Activated naive CD8-positive, alpha-beta T cell treated with anti-CD3 and anti-CD28 coated beads, Interleukin-2, amount 10 ng/mL, durations not matched to agents 7 days and 5 days (primary cell): Measurements from ENCODE around the gene TRIM38. TPM values are rescaled to one million over a fixed set of nuclear protein-coding genes. Genes with fewer than 3 reads are reported as not detected.

Source experiments
- ATAC-seq: fragments of 150-1000 bp; cut with Tn5 transposase; one replicate; pipeline ENCODE4 v1.10.0; 2021; ENCODE audit warnings: low read depth, moderate library complexity
- POLR2A ChIA-PET: fragments of 350-600 bp; sonication (Branson Sonifier 250); formaldehyde crosslinking; loops from one replicate; lab custom pipeline; 2021; ENCODE audit warnings: antibody characterized with exemption; lab: Charles Lee
- DNase-seq: peaks from one replicate; pipeline ENCODE4 v3.0.0; 2021
- H3K27ac Mint-ChIP-seq: one replicate; pipeline ENCODE4 v1.8.0; 2022; ENCODE audit warnings: mild to moderate bottlenecking, mixed read lengths
- H3K27me3 Mint-ChIP-seq: one replicate; pipeline ENCODE4 v1.8.0; 2022; ENCODE audit warnings: mild to moderate bottlenecking, moderate library complexity, mixed read lengths
- H3K36me3 Mint-ChIP-seq: one replicate; pipeline ENCODE4 v1.8.0; 2021; ENCODE audit warnings: mild to moderate bottlenecking, mixed read lengths
- H3K4me1 Mint-ChIP-seq: one replicate; pipeline ENCODE4 v1.8.0; 2021; ENCODE audit warnings: mixed read lengths
- H3K4me3 Mint-ChIP-seq: one replicate; pipeline ENCODE4 v1.8.0; 2022; ENCODE audit warnings: mild to moderate bottlenecking, moderate library complexity, mixed read lengths
- H3K9me3 Mint-ChIP-seq: one replicate; pipeline ENCODE4 v1.8.0; 2021; ENCODE audit warnings: mixed read lengths
- total RNA-seq, 2 experiments: library from RNA; stranded (reverse); gene quantifications; one replicate each; pipeline ENCODE4 v1.2.3, GENCODE V29; 2021

TRIM38 gene
- total RNA-seq, 2 experiments from 2014 or later = 29.1 TPM

DNA sequence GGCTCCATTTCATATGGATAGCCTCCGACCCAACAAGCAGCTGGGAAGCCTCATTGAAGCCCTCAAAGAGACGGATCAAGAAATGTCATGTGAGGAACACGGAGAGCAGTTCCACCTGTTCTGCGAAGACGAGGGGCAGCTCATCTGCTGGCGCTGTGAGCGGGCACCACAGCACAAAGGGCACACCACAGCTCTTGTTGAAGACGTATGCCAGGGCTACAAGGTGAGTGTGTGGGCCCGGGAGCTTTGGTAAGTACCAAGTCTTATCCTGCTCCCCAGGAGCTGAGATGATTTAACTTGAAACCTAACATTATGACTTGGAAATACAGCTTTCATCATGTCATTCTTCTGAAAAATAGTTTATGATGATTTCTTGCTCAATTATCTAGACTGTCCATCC, 4.1 kb downstream of the TRIM38 start:
- no peak for ATAC-seq

DNA sequence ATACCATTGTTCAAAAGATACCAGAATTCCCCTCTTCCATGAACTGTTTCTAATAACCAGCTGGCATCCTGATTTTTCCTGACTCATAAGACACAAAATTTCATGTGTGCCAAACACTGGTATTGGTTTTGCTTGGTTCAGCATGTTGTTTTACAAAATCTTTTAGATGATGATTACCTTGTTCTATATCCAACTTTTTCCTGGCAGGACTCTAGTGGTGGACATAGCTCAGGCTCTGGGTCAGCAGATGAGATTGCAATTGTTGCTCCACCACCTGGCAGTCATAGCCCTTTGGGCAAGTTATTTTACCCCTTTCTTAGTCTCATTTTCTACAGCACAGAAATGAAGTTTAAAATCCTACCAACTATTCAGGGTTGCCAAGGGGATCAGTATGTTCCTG, 6.2 kb downstream of the TRIM38 start:
- ATAC-seq (no peak), DNase-seq (no peak)
- peaks cover 43% of the 10 kb centered on the region for H3K4me1 Mint-ChIP-seq
- H3K27ac Mint-ChIP-seq = peak overlapping the region; percentile 56
- H3K9me3 Mint-ChIP-seq = no peaks in the 10 kb centered on the region
- H3K27me3 Mint-ChIP-seq = no peaks in the 10 kb centered on the region
- peaks cover 62% of the 10 kb centered on the region for H3K36me3 Mint-ChIP-seq
- POLR2A ChIA-PET = interaction anchor here (2.4 kb wide), 1 partner anchor 23 kb away, joined by 7 read pairs; no protein-coding TSS in a partner anchor
- peak overlapping the region; percentile 31 for H3K4me3 Mint-ChIP-seq

More for the DNA sequence above, 4.1 kb downstream of the TRIM38 start:
- H3K4me3 Mint-ChIP-seq = peak overlapping the region; percentile 63
- POLR2A ChIA-PET = interaction anchor here (1.1 to 1.7 kb wide), 3 partner anchors 26 to 53 kb away, joined by 3 to 6 read pairs (median 3); a partner anchor contains a TSS
- H3K9me3 Mint-ChIP-seq = no peaks in the 10 kb centered on the region
- H3K4me1 Mint-ChIP-seq = peaks cover 49% of the 10 kb centered on the region
- H3K27me3 Mint-ChIP-seq = no peaks in the 10 kb centered on the region
- H3K36me3 Mint-ChIP-seq = peaks cover 53% of the 10 kb centered on the region
- no peak for DNase-seq
- no peak overlapping the region for H3K27ac Mint-ChIP-seq

DNA sequence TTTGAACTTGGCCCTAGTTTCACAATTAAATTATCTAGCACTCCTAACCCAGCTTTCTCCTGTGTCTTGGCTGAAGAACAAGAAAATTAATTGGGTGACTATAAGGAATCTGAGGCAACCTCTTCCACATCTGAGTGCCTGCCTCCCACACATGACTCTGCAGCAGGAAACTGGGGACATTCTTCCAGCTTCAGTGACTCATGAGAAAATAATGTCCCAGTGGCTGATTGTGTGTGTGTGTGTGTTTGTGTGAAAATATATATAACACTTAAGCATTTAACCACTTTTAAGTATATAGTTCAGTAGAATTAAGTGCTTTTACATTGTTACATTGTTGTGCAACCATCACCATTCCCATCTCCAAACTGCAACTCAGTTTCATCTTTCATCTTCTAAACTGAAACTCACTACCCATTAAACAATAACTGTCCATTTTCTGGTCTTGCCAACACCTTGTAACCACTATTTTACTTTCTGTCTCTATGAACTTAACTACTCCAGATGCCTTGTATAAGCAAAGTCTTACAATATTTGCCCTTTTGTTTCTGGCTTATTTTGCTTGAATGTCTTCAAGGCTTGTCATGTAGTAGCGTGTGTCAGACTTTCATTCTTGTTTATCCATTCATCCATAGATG, 8.7 kb downstream of the TRIM38 start:
- POLR2A ChIA-PET = interaction anchor here (0.7 kb wide), 1 partner anchor 46 kb away, joined by 3 read pairs; no protein-coding TSS in a partner anchor
- peaks cover 34% of the 10 kb centered on the region for H3K4me1 Mint-ChIP-seq
- peaks cover 56% of the 10 kb centered on the region for H3K36me3 Mint-ChIP-seq
- no peaks in the 10 kb centered on the region for H3K27me3 Mint-ChIP-seq
- H3K9me3 Mint-ChIP-seq = no peaks in the 10 kb centered on the region
- H3K4me3 Mint-ChIP-seq = no peak overlapping the region
- ATAC-seq = no peak
- no peak for DNase-seq
- no peak overlapping the region for H3K27ac Mint-ChIP-seq

DNA sequence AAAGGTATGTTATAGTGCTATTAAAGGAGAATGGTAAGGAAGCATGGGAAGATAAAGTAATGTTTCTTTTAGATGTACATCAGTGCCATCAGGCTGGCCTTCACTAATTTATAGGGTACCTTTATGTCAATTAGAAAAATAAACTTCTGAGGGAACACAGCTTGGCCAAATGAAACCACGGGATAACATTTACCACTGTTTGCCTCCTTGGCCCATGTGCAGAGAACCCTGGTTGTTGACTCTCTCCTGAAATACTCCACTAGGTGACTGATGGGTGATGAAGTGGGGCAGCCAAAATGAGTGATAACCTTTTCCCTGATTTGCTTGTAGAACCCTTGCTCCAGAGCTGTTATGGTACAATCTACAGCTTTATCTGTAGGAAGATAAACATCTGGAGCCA, 9.5 kb downstream of the TRIM38 start:
- Mint-ChIP-seq H3K9me3 (no peaks in the 10 kb centered on the region), H3K4me1 (peaks cover 36% of the 10 kb centered on the region), H3K36me3 (peaks cover 56% of the 10 kb centered on the region), H3K27ac (no peak overlapping the region), H3K27me3 (no peaks in the 10 kb centered on the region), H3K4me3 (no peak overlapping the region)
- DNase-seq = no peak
- POLR2A ChIA-PET = interaction anchor here (1.5 kb wide), 1 partner anchor 20 kb away, joined by 5 read pairs; no protein-coding TSS in a partner anchor
- ATAC-seq = no peak

DNA sequence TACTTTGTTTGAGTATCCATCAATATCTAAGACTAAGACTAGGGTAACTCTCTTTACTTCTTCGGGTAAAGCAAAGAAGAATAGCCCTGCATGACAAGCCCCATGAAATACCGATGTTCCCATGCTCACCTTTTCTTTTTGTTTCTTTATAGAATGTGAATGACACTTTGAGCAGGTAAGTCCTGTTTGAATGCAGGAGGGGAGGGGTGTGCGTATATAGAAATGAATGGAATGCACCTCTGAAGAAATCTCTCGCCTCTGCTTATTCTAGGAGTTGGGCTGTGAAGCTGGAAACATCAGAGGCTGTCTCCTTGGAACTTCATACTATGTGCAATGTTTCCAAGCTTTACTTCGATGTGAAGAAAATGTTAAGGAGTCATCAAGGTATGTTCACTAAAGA, 10.3 kb downstream of the TRIM38 start:
- DNase-seq = no peak
- POLR2A ChIA-PET = interaction anchor here (1.5 kb wide), 1 partner anchor 20 kb away, joined by 5 read pairs; no protein-coding TSS in a partner anchor
- Mint-ChIP-seq H3K27me3 (no peaks in the 10 kb centered on the region), H3K4me3 (no peak overlapping the region), H3K4me1 (peaks cover 30% of the 10 kb centered on the region), H3K36me3 (peaks cover 58% of the 10 kb centered on the region), H3K9me3 (no peaks in the 10 kb centered on the region), H3K27ac (no peak overlapping the region)
- no peak for ATAC-seq

DNA sequence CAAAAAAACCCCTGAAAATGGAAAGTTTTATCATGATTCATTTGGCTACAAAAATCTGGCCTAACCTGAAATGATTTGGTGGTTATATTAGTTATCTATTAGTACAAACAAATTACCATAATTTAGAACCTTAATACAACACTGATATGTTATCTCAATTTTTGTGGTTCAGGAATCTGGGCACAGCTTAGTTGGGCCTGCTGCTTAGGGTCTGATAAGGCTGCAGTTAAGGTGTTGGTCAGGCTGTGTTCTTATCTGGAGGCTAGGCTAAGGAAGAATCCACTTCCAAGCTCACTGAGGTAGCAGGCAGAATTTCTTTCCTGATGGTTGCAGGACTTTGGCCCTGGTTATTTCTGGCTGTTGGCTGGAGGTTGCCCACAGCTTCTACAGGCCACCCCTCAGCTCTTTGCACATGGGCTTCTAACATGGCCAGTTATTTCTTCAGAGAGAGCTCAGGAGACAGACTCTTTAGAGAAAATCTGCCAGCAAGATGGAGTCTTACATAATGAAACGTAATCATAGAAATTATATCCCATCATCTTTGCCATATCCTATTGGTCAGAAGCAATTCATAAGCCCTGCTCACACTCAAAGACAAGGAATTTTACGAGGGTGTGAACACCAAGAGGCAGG, 11.4 kb downstream of the TRIM38 start:
- Mint-ChIP-seq H3K27ac (no peak overlapping the region), H3K36me3 (peaks cover 51% of the 10 kb centered on the region), H3K9me3 (no peaks in the 10 kb centered on the region), H3K27me3 (no peaks in the 10 kb centered on the region), H3K4me1 (peaks cover 21% of the 10 kb centered on the region), H3K4me3 (no peak overlapping the region)
- POLR2A ChIA-PET = no interaction called here
- DNase-seq = no peak
- no peak for ATAC-seq

DNA sequence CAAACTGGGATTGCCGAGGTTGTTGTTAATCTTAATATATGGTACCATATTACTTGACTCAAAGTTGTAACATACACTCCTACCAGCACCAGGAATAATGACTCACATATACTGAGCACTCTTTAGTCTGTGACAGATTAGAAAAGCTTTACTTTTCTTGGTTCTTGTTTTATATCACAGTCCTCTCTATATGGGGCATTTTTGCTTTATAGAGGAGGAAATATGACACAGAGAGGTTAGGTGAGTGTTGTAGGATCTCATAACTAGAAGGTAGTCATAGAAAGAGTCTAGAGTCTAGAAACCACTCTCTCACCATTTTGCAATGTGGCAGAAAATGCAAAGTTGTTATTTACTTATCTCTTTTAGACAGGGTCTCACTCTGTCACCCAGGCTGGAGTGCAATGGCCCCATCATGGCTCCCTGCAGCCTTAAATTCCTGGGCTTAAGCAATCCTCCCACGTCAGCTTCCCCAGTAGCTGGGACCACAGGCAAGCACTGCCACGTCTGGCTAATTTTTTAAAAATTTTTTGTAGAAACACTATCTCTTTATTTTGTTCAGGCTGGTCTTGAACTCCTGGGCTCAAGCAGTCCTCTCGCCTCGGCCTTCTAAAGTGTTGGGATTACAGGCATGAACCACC, 13.4 kb downstream of the TRIM38 start:
- peaks cover 14% of the 10 kb centered on the region for H3K4me1 Mint-ChIP-seq
- no peaks in the 10 kb centered on the region for H3K9me3 Mint-ChIP-seq
- H3K4me3 Mint-ChIP-seq = no peak overlapping the region
- no peaks in the 10 kb centered on the region for H3K27me3 Mint-ChIP-seq
- H3K27ac Mint-ChIP-seq = no peak overlapping the region
- no peak for DNase-seq
- POLR2A ChIA-PET = interaction anchor here (1.1 kb wide), 1 partner anchor 44 kb away, joined by 4 read pairs; a partner anchor contains a TSS
- peaks cover 47% of the 10 kb centered on the region for H3K36me3 Mint-ChIP-seq
- no peak for ATAC-seq

DNA sequence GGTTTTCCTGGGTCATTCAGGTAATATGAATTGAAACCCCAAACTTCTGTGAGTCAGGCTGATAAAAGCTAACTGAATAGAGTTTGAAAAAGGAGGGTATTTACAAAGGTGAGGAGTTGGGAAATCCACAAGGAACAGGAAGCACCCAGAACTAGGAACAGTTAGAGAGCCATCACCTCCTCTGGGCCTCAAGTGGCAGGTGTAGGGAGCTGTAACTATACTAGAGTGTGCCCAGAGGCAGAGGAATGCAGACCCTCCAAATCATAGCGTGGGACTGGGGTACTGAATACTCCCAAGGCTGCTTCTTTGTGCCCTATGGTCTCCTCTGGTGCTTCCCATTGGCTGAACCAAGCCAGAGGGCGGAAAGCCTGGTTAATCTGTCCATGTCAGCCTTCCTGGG, 18.3 kb downstream of the TRIM38 start:
- no peak overlapping the region for H3K27ac Mint-ChIP-seq
- no peak for DNase-seq
- no peak overlapping the region for H3K4me3 Mint-ChIP-seq
- H3K9me3 Mint-ChIP-seq = no peaks in the 10 kb centered on the region
- no peaks in the 10 kb centered on the region for H3K27me3 Mint-ChIP-seq
- peaks cover 7% of the 10 kb centered on the region for H3K4me1 Mint-ChIP-seq
- H3K36me3 Mint-ChIP-seq = peaks cover 61% of the 10 kb centered on the region
- ATAC-seq = no peak
- POLR2A ChIA-PET = no interaction called here

DNA sequence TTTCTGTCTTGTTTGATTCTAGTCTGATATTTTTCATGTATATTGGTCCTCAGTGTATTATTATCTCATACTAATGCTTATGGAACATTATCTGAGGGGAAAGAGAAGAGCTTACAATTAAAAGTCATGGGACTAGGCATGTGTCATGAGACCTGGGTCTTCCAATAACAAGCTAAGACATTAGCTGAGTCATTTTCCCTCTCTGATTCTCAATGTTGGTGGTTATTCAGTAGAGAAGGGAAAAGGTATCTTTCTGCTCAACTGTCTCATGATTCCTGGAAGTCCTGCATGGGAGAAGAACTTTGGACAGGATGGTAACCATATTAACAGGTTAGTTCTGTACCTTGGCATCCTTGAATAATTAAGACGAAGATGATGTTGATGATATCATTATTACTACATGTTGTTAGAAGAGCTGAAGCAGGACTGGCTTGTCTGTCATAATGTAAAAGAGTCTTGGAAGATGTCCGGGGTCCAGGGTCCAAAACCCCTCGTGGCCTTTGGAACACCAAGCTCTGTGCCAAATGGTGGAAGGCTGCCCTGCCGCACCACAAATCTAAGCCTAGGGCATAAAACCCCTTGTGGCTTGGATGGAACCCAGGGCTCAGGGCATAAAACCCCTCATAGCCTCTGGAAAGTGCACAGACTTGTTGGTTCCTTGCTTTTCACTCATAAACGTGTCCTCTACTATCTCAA, 19.1 kb downstream of the TRIM38 start:
- DNase-seq = no peak
- H3K27ac Mint-ChIP-seq = no peak overlapping the region
- POLR2A ChIA-PET = no interaction called here
- H3K4me1 Mint-ChIP-seq = peaks cover 2% of the 10 kb centered on the region
- H3K4me3 Mint-ChIP-seq = no peak overlapping the region
- H3K9me3 Mint-ChIP-seq = no peaks in the 10 kb centered on the region
- H3K36me3 Mint-ChIP-seq = peaks cover 55% of the 10 kb centered on the region
- H3K27me3 Mint-ChIP-seq = no peaks in the 10 kb centered on the region
- no peak for ATAC-seq

DNA sequence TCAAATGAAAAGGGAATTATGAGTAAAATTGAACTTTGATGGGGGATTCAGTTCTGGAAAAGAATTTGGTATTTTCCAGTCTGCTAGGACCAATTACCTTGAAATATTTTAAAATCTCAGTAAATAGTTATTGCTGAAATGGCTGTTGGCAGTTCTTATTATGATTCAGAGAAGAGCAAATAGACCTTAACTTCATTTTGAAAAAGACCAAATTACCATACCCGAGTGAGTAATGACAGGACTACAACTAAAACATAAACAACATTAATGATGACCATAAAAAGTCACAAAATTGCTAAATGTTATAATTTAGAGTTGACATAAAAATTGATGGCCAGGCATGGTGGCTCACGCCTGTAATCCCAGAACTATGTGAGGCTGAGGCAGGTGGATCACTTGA, 21.7 kb downstream of the TRIM38 start:
- H3K4me1 Mint-ChIP-seq = peaks cover 5% of the 10 kb centered on the region
- no peak overlapping the region for H3K27ac Mint-ChIP-seq
- no peaks in the 10 kb centered on the region for H3K9me3 Mint-ChIP-seq
- DNase-seq (no peak), ATAC-seq (no peak)
- peaks cover 53% of the 10 kb centered on the region for H3K36me3 Mint-ChIP-seq
- no peaks in the 10 kb centered on the region for H3K27me3 Mint-ChIP-seq
- POLR2A ChIA-PET = no interaction called here
- no peak overlapping the region for H3K4me3 Mint-ChIP-seq

DNA sequence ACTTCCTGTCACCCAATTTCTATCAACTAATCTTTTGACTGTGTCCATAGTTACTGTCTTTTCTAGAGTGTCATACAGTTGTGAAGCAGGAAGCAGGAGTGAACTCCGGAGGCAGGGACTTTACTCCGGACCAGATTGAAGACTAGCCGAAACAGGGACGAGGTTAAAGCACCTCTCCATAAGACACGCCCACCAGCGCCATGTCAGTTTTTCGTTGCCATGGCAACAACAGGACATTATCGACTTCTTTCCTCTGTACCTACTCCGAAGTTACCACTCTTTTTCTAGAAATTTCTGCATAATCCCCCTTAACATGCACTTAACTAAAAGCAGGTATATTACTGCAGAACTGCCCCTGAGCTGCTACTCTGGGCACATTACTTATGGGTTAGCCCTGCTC, 25.2 kb downstream of the TRIM38 start:
- POLR2A ChIA-PET = interaction anchor here (1.9 kb wide), 1 partner anchor 25 kb away, joined by 4 read pairs; the partner anchor contains the start of gene TRIM38
- no peak overlapping the region for H3K27ac Mint-ChIP-seq
- no peak for ATAC-seq
- H3K4me1 Mint-ChIP-seq = peaks cover 7% of the 10 kb centered on the region
- no peaks in the 10 kb centered on the region for H3K9me3 Mint-ChIP-seq
- no peaks in the 10 kb centered on the region for H3K27me3 Mint-ChIP-seq
- H3K4me3 Mint-ChIP-seq = no peak overlapping the region
- DNase-seq = no peak
- peaks cover 37% of the 10 kb centered on the region for H3K36me3 Mint-ChIP-seq

DNA sequence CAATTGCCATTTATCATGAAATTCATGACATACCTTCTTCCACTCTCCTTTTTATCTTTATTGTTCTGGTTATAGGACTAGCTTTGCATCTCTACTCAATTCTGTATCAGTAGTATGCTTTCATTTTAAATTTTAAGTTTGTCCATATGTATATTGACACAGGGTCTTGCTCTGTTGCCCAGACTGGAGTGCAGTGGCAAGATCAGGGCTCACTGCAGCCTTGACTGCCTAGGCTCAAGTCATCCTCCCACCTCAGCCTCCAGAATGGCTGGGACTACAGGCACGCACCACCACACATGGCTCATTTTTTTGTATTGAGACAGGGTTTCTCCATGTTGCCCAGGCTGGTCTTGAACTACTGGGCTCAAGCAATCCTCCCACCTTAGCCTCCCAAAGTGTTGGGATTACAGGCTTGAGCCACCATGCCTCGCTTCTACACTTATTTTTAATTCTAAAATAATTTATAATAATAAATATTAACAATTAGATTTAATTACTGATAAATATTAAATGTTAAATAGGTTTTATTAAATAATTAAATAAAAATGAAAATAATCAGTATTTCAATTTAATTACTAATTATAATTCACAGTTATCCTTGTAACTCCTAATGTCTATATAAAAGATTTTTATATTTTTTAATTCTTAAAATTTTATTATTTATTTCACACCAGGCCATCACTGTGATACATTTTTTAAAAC, 27.7 kb downstream of the TRIM38 start:
- POLR2A ChIA-PET = interaction anchor here (2.4 to 4.3 kb wide), 3 partner anchors 26 to 31 kb away, joined by 14 to 64 read pairs (median 37); partner anchors contain the start of gene TRIM38
- H3K27me3 Mint-ChIP-seq = no peaks in the 10 kb centered on the region
- H3K4me3 Mint-ChIP-seq = no peak overlapping the region
- H3K36me3 Mint-ChIP-seq = peaks cover 17% of the 10 kb centered on the region
- H3K27ac Mint-ChIP-seq = no peak overlapping the region
- DNase-seq (no peak), ATAC-seq (no peak)
- no peaks in the 10 kb centered on the region for H3K9me3 Mint-ChIP-seq
- peaks cover 16% of the 10 kb centered on the region for H3K4me1 Mint-ChIP-seq
